Measurements from ENCODE around the gene SYT17.

GRCh38 chr16:19142939-19143598, 25.0 kb upstream of the SYT17 start:
- TF ChIP-seq POLR2A (IDR thresholded peaks at IDR 0.05; ENCODE audit: low read depth, low read length) (no peak), TAF1 (IDR thresholded peaks at IDR 0.05; ENCODE audit: borderline replicate concordance, low read depth, low read length) (no peak)
